HG02678 (cell line): Measurements from ENCODE around the gene TSPAN19.

Experiments
- ATAC-seq: cut with Tn5 transposase; IDR thresholded peaks from one replicate; pipeline ENCODE4 v1.9.1; 2021; ENCODE audit warnings: mild to moderate bottlenecking, moderate library complexity; ENCODE audit not compliant: unreplicated experiment

Gene TSPAN19

GRCh38 chr12:85002778-85003296 lies 33.2 kb downstream of the TSPAN19 start:
- ATAC-seq: no peak

- no peak for ATAC-seq
These were observed 35.3 kb downstream of the TSPAN19 start for GRCh38 chr12:85000729-85001128.

DNA sequence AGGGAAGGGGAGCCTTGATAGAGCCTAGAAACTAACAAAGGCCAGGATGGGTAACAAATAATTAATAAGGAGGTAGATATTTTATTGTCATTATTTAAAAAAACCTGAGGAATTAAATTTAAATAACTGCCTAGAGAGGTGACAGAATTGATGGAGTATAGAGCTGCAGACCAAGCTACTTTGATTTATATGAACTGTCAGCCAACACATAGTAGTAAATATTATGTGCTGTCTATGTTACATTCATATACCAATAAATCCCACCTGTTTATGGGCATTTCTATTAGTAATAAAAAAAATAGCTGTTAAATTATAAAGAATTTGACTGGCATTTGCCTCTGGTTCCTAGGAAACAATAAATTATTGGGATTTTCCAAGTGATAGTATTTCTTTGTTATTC lies 37.7 kb downstream of the TSPAN19 start:
- no peak for ATAC-seq

GRCh38 chr12:84996759-84997158 lies 39.3 kb downstream of the TSPAN19 start:
- no peak for ATAC-seq

DNA sequence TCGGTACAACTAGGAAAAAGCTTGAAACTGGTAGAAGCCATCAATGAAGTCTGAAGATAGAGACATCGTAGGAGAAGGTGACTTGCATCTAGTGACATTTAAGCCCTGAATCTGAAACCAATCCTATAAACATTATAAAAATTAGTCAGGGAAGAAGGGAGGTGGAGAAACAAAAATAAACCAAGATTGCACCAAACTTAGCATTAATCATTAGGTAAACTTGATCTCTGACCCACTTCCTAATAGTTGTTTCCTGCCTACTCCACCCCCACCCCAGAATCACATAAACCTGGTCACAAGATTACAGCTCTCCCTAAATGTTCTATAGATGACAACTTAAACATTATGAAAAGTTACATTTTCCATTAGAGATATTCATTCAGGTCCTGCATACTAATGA lies 40.4 kb downstream of the TSPAN19 start:
- no peak for ATAC-seq

GRCh38 chr12:84994426-84994825 lies 41.7 kb downstream of the TSPAN19 start:
- no peak for ATAC-seq

GRCh38 chr12:84986586-84986985 lies 49.5 kb downstream of the TSPAN19 start:
- no peak for ATAC-seq

DNA sequence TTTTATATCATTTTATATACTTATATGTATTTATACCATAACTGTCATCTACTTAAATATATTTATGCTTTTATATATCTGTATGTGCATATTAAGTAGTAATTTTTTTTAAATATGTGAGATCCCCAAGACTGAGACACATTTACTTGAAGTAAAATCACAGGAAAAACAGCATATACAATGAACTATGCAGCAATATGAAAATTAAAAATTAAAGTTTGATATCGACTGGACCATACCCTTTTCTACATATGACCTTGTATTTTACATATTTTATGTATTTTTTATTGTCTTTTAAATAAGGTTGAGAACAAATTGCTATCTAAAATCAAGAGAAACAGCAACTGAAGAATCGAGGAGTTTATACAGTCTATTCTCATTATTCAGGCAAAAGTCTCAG lies 50.0 kb downstream of the TSPAN19 start:
- ATAC-seq: no peak

GRCh38 chr12:84983289-84983688 lies 52.8 kb downstream of the TSPAN19 start:
- no peak for ATAC-seq

GRCh38 chr12:84982888-84983287 lies 53.2 kb downstream of the TSPAN19 start:
- no peak for ATAC-seq

DNA sequence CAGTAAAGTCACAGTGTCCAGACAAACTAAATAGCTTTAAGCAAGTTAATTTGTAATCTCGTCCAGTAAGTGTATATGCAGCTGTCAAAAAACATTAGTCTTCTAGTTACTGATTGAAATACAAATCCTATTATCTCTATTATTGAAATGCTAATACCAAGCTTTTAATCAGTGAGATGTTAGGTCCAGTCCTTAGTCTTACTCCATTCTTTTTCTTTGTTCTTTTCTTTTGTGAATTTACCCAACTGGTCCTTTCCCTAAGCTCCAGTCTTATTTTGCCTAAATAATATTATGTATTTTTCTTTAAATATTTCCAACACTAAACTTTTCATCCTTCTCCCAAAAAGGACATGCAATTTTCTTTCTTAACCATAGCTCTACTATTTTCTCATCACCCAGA lies 57.2 kb downstream of the TSPAN19 start:
- no peak for ATAC-seq

GRCh38 chr12:84976133-84976532 lies 59.9 kb downstream of the TSPAN19 start:
- ATAC-seq: no peak

DNA sequence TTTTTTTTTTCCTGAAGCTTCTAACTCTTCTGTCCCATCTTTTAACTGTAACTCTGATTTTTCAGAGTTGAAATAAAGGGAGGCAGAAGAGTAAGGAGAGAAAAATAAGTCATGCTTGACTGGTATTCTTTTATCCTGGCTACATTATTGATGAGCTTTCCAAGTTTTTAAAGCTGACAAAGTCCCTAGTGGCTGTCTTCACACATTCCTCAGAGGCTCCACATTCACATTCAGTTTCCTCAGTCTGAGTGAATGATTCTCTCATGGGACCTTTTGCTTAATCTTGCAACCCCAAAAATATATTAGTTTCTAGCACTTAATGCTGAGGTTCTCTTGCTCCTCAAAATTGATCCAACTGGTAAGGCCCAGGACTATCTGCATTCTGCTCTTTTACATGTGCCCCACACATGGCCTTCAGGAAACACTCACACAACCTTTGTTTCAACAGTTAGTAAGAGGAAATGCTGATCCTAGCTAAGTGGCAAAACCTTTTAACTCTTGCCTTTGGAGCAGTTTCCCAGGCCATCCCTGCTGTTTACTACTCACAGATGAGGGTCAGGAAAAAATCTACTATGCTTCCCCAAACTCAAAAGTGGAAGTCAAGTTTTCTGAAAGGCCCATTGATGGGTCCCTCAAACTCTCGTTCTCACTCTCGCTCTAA lies 61.8 kb downstream of the TSPAN19 start:
- ATAC-seq: no peak

DNA sequence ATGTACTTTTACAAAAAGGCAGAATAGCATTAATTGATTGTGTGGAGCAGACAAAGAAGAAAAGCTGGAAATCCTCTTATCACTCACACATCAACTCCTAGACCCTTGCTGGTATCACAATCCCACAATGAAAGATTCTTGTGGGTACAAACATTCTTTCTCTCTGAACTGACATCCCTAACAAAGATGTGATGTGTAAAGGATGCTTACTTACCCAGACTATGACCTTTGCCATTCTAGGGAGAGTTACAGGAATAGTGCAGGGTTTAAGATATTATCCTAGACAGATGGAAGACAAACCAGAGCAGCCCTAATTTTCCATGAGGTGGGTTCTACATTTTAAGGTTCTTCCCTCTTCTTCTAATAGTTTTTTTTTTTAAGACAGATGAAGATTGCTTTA lies 63.1 kb downstream of the TSPAN19 start:
- no peak for ATAC-seq

GRCh38 chr12:84969226-84969625 lies 66.9 kb downstream of the TSPAN19 start:
- no peak for ATAC-seq
